ENCODE results near the gene LMO3.

Gene LMO3

GRCh38 chr12:16587110-16587453, 18.9 kb downstream of the LMO3 start:
- TF ChIP-seq CTCF (IDR thresholded peaks at IDR 0.05) = no peak
- H3K4me3 ChIP-seq (ENCODE audit: low read depth in 1 of 2, low read length in 1 of 2) = no peak overlapping the region
- H3K27me3 ChIP-seq = no peaks in the 10 kb centered on the region
- H3K27ac ChIP-seq = no peak overlapping the region
- no peaks in the 10 kb centered on the region for H3K36me3 ChIP-seq
- no peaks in the 10 kb centered on the region for H3K4me1 ChIP-seq (ENCODE audit: control insufficient read depth in 1 of 2, insufficient read depth in 1 of 2, low read depth in 1 of 2, low read length in 1 of 2)
- H3K9me3 ChIP-seq = no peaks in the 10 kb centered on the region

GRCh38 chr12:16586350-16587109, 19.4 kb downstream of the LMO3 start:
- Histone ChIP-seq H3K4me1 (ENCODE audit: control insufficient read depth in 1 of 2, insufficient read depth in 1 of 2, low read depth in 1 of 2, low read length in 1 of 2) (no peaks in the 10 kb centered on the region), H3K4me3 (ENCODE audit: low read depth in 1 of 2, low read length in 1 of 2) (no peak overlapping the region), H3K27me3 (no peaks in the 10 kb centered on the region), H3K27ac (no peak overlapping the region), H3K36me3 (no peaks in the 10 kb centered on the region), H3K9me3 (no peaks in the 10 kb centered on the region)
- no peak for TF ChIP-seq CTCF (IDR thresholded peaks at IDR 0.05)

GRCh38 chr12:16585781-16586180, 20.2 kb downstream of the LMO3 start:
- Histone ChIP-seq H3K4me1 (ENCODE audit: control insufficient read depth in 1 of 2, insufficient read depth in 1 of 2, low read depth in 1 of 2, low read length in 1 of 2) (no peaks in the 10 kb centered on the region), H3K27me3 (no peaks in the 10 kb centered on the region), H3K4me3 (ENCODE audit: low read depth in 1 of 2, low read length in 1 of 2) (no peak overlapping the region), H3K9me3 (no peaks in the 10 kb centered on the region), H3K27ac (no peak overlapping the region), H3K36me3 (no peaks in the 10 kb centered on the region)
- no peak for TF ChIP-seq CTCF (IDR thresholded peaks at IDR 0.05)

- H3K36me3 ChIP-seq = no peaks in the 10 kb centered on the region
- H3K9me3 ChIP-seq = no peaks in the 10 kb centered on the region
- TF ChIP-seq CTCF (IDR thresholded peaks at IDR 0.05) = no peak
- H3K27ac ChIP-seq = no peak overlapping the region
- no peaks in the 10 kb centered on the region for H3K4me1 ChIP-seq (ENCODE audit: control insufficient read depth in 1 of 2, insufficient read depth in 1 of 2, low read depth in 1 of 2, low read length in 1 of 2)
- no peaks in the 10 kb centered on the region for H3K27me3 ChIP-seq
- H3K4me3 ChIP-seq (ENCODE audit: low read depth in 1 of 2, low read length in 1 of 2) = no peak overlapping the region
Measured at GRCh38 chr12:16583969-16584745, 21.8 kb downstream of the LMO3 start.

GRCh38 chr12:16581416-16581815, 24.5 kb downstream of the LMO3 start:
- Histone ChIP-seq H3K36me3 (no peaks in the 10 kb centered on the region), H3K4me1 (ENCODE audit: control insufficient read depth in 1 of 2, insufficient read depth in 1 of 2, low read depth in 1 of 2, low read length in 1 of 2) (no peaks in the 10 kb centered on the region), H3K4me3 (ENCODE audit: low read depth in 1 of 2, low read length in 1 of 2) (no peak overlapping the region), H3K27me3 (no peaks in the 10 kb centered on the region), H3K9me3 (no peaks in the 10 kb centered on the region), H3K27ac (no peak overlapping the region)
- TF ChIP-seq CTCF (IDR thresholded peaks at IDR 0.05) = no peak

Measured in neutrophil (primary cell).